ENCODE results near the gene SSBP3. TPM values are rescaled to one million over a fixed set of nuclear protein-coding genes. Genes with fewer than 3 reads are reported as not detected.
A peak's percentile ranks its signal among the peaks of the same experiment; 100 is the strongest.

SSBP3 gene
- total RNA-seq, 3 donors from 2014 or later, result 21.3 to 28.0 (median 25.6) TPM

DNA sequence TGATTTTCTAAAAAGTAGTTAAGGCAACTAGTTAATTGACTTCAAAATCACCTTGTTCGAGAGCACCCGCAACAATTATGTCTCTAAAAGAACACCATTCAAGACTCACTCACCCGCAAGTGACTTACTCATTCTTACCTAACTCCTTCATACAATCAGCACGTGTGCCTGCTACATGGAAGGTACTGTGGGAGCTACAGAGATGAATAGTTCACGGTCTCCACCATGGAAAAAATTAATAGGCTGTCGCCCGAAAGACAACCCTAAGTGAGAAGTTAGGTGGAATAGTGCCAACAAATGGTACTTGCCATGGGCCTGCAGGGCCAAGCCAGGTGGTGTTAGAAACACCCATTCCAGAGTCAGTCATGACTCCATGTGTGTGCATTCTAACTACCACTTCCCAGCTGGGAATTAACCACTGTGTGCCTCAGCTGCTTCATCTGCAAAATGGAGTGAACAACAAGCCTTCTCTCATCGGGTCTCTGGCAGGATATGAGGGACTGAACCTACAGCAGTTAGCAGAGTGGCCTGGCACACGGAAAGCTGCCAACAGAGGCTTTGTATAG, 7.1 kb downstream of the SSBP3 start:
- no peaks in the 10 kb centered on the region for H3K27me3 ChIP-seq
- peaks cover 0 to 7% of the 10 kb centered on the region in 2 donors for H3K4me1 ChIP-seq
- no peak overlapping the region for H3K27ac ChIP-seq
- H3K4me3 ChIP-seq, result no peak overlapping the region
- H3K36me3 ChIP-seq, result no peaks in the 10 kb centered on the region
- intact Hi-C loops (cut with DNase I; ENCODE audit: low total_unique reads), result no loop called here
- TF ChIP-seq POLR2AphosphoS5 (IDR thresholded peaks at IDR 0.05) (no peak), POLR2A (IDR thresholded peaks at IDR 0.05) (no peak)
- TF ChIP-seq, protein P1, sequence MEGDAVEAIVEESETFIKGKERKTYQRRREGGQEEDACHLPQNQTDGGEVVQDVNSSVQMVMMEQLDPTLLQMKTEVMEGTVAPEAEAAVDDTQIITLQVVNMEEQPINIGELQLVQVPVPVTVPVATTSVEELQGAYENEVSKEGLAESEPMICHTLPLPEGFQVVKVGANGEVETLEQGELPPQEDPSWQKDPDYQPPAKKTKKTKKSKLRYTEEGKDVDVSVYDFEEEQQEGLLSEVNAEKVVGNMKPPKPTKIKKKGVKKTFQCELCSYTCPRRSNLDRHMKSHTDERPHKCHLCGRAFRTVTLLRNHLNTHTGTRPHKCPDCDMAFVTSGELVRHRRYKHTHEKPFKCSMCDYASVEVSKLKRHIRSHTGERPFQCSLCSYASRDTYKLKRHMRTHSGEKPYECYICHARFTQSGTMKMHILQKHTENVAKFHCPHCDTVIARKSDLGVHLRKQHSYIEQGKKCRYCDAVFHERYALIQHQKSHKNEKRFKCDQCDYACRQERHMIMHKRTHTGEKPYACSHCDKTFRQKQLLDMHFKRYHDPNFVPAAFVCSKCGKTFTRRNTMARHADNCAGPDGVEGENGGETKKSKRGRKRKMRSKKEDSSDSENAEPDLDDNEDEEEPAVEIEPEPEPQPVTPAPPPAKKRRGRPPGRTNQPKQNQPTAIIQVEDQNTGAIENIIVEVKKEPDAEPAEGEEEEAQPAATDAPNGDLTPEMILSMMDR (IDR thresholded peaks at IDR 0.05), result no peak
- DNase-seq (ENCODE audit: low spot score in 2 of 2), result no peak
- no peaks in the 10 kb centered on the region for H3K9me3 ChIP-seq

DNA sequence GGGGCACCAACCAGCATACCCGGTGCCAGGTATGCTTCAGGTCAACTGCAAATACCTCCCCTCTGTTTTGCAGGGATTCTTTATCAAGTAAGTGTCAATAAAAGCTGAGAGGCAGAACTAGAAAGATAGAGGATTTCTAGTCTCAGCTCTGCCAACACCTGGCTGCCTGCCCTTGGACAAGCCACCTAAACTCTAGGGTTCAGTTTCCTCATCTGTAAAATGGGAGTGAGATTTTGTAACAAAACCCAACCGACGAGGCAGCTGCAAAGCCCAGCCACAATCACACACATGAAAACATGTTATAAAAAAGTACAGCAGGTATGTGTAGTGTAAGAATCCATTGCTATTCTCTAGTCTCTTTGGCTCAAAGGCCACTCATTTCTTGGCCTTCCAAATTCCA, 8.2 kb downstream of the SSBP3 start:
- H3K36me3 ChIP-seq, result no peaks in the 10 kb centered on the region
- H3K4me1 ChIP-seq, result no peaks in the 10 kb centered on the region
- no peak for DNase-seq (ENCODE audit: low spot score in 2 of 2)
- H3K9me3 ChIP-seq, result no peaks in the 10 kb centered on the region
- no peak overlapping the region for H3K4me3 ChIP-seq
- TF ChIP-seq POLR2A (IDR thresholded peaks at IDR 0.05) (no peak), POLR2AphosphoS5 (IDR thresholded peaks at IDR 0.05) (no peak)
- TF ChIP-seq, protein P1 (IDR thresholded peaks at IDR 0.05), result no peak
- no peak overlapping the region for H3K27ac ChIP-seq
- H3K27me3 ChIP-seq, result no peaks in the 10 kb centered on the region
- intact Hi-C loops (cut with DNase I; ENCODE audit: low total_unique reads), result no loop called here

DNA sequence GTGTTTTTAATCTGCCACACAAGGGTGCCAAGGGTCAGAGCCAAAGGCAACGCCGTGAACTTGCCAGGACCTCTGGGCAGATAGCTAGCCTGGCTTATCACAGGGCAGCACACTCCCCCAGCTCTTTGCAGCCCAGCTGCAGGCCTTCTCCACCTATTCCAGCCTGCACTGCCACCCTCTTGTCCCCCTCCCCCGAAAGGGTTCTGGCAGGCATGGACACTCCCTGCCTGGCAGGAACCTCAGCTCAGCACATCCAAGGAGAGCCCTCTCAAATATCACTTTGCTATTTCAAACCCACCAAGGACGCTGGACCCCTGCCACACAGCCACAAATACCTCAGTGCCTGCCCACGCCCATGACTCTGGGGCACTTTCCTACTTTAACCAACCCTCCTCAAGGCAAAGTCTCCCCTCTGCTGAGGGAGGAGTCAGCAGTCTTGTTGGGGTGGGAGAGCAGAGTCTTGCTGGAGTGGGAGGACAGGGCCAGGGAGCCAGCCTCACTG, 9.1 kb downstream of the SSBP3 start:
- Histone ChIP-seq H3K9me3 (no peaks in the 10 kb centered on the region), H3K27me3 (no peaks in the 10 kb centered on the region), H3K4me1 (no peaks in the 10 kb centered on the region), H3K4me3 (no peak overlapping the region), H3K36me3 (no peaks in the 10 kb centered on the region), H3K27ac (peak overlapping the region; percentile 2 to 13)
- intact Hi-C loops (cut with DNase I; ENCODE audit: low total_unique reads), result no loop called here
- DNase-seq (ENCODE audit: low spot score in 2 of 2), result no peak
- TF ChIP-seq, protein P1 (IDR thresholded peaks at IDR 0.05), result no peak
- TF ChIP-seq POLR2AphosphoS5 (IDR thresholded peaks at IDR 0.05) (no peak), POLR2A (IDR thresholded peaks at IDR 0.05) (no peak)

DNA sequence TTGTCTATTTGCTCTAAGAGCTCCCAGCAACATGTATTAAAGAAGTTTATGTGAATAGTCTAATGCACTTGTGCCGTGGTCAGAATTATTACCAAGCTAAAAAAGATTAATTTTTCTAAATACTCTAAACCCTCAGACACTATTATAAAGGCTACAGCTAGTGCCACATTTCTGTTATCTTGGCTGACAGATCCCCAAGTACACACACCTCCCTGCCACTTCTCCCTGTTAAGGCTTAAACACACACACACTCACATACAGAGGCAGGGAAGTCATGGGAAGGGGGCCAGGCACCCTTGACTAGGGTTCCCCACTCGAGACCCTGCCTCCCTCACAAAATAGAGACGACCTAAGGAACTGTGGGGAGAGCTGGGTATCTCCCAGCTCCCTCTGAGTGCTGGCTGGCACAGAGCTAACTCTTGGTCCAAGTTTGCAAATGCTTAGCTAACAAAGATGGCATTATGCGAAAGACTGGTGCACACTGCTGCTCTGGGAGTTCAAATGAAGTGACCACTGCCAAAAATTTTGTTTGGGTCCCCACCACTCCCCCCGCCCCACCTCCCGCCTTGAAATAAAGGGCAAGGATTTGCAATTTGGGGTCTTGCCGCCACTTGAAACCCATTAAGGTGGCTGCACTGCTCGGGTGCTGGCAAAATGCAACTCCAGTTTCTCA, 9.8 kb downstream of the SSBP3 start:
- intact Hi-C loops (cut with DNase I; ENCODE audit: low total_unique reads), result no loop called here

More for the DNA sequence above, 9.8 kb downstream of the SSBP3 start:
- no peaks in the 10 kb centered on the region for H3K9me3 ChIP-seq
- no peak for TF ChIP-seq POLR2AphosphoS5 (IDR thresholded peaks at IDR 0.05)
- TF ChIP-seq POLR2A (IDR thresholded peaks at IDR 0.05), result no peak
- TF ChIP-seq, protein P1 (IDR thresholded peaks at IDR 0.05), result no peak
- H3K27me3 ChIP-seq, result no peaks in the 10 kb centered on the region
- H3K4me3 ChIP-seq, result no peak overlapping the region
- H3K36me3 ChIP-seq, result no peaks in the 10 kb centered on the region
- no peak for DNase-seq (ENCODE audit: low spot score in 2 of 2)
- H3K4me1 ChIP-seq, result no peaks in the 10 kb centered on the region
- H3K27ac ChIP-seq, result no peak overlapping the region

Measured in breast epithelium (tissue), 4 donors.